GM19099 (cell line): ENCODE data around the gene FHOD3.

Experiments
- POLR2A ChIP-seq: IDR thresholded peaks from 3 replicates; pipeline ENCODE4 v1.6.1; 2011; ENCODE audit warnings: low read depth; ENCODE audit not compliant: insufficient read length; ENCODE audit errors: extremely low read depth

FHOD3 gene

GRCh38 chr18:36348331-36348730 lies 50.8 kb downstream of the FHOD3 start:
- TF ChIP-seq POLR2A = no peak

DNA sequence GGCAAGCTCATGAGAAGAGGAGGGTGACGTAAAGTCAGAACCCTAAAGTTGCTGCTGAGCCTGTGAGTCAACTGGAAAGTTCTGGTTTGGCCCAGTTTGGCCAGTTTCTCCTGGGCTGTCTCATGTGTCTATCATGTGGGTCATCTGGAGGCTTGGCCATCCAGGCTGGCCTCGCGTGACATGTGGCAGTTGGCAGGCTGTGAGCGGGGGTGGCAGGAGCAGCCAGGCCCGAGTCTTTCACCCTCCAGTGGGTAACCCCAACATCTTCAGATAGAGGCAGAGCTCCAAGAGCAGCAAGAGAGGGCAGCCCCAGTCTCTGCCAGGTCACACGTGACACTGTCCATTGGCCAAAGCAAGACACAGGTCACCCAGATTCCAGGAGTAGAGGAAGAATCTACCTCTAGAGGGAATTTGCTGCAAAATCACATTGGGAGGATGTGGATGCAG lies 51.5 kb downstream of the FHOD3 start:
- TF ChIP-seq POLR2A = no peak

DNA sequence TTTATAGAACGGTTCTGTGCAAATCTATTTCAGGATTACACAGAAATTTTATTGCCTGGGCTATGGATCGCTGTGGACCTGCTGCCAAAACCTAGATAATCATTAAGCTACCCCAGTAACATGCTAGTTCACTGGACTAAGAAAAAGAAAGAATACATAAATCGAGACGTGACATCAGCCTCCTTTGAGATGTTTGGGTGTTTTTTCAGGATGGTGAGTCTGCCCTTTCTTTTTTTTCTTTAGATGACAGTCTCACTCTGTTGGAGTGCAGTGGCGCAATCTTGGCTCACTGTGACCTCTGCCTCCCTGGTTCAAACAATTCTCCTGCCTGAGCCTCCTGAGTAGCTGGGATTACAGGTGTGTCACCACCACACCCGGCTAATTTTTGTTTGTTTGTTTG lies 52.0 kb downstream of the FHOD3 start:
- no peak for TF ChIP-seq POLR2A

DNA sequence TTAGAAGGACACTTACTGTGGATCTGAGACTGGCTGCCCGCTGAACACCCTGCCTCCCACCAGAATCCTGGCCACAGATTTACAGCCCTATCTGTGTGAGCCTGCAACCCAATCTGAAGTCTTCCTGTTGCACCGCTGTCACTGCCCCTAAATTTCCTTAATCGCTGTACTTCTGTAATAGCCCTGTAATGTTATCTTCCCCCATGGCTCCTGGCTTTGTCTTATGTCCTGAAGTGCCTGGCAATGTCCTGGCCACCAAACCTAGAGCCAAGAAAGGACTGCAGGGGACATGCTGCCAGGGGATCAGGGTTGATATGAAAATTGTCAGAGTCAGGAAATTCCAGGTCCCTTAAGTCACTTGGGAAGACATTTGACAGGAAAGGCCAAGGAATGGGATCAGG lies 52.7 kb downstream of the FHOD3 start:
- TF ChIP-seq POLR2A = no peak

GRCh38 chr18:36350839-36351469 lies 53.4 kb downstream of the FHOD3 start:
- no peak for TF ChIP-seq POLR2A

- no peak for TF ChIP-seq POLR2A
Observed at GRCh38 chr18:36352384-36352783, 54.9 kb downstream of the FHOD3 start.

- no peak for TF ChIP-seq POLR2A
Observed at GRCh38 chr18:36354989-36355388, 57.5 kb downstream of the FHOD3 start.

GRCh38 chr18:36355511-36355910 lies 58.0 kb downstream of the FHOD3 start:
- no peak for TF ChIP-seq POLR2A

GRCh38 chr18:36358141-36358540 lies 60.6 kb downstream of the FHOD3 start:
- TF ChIP-seq POLR2A = no peak

DNA sequence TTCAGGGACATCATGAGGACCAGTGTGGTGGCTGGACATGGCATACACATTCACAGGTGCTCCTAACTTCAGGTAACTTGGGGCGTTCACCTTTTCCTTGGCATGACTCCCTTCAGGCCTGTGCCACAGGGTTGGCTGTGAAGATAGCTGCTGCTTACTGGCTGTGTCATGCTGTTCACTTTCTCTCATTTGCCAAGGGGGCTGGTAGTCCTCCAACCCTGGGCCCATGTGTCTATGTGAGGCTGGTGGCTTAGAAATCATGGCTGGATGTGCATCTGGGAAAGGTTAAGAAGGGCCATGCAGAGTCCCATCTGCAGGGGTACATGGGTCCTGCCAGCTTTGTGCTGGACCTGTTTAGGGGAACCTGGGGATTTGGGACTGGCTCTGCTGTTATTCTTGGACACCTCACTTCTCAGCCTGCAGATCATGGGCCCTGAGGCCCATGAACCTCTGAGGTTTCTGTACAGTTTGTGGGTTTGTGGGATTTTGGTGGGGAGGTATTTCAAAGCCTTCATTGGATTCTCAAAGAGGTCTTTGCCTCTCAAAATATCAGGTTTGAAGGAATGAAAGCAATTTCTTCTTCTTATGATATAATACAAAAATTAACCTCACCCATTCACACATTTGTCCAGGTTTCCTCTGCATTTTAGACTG lies 62.9 kb downstream of the FHOD3 start:
- TF ChIP-seq POLR2A = no peak

GRCh38 chr18:36364911-36365624 lies 67.6 kb downstream of the FHOD3 start:
- TF ChIP-seq POLR2A = no peak

- TF ChIP-seq POLR2A = no peak
Observed at GRCh38 chr18:36365836-36366775, 68.6 kb downstream of the FHOD3 start.

DNA sequence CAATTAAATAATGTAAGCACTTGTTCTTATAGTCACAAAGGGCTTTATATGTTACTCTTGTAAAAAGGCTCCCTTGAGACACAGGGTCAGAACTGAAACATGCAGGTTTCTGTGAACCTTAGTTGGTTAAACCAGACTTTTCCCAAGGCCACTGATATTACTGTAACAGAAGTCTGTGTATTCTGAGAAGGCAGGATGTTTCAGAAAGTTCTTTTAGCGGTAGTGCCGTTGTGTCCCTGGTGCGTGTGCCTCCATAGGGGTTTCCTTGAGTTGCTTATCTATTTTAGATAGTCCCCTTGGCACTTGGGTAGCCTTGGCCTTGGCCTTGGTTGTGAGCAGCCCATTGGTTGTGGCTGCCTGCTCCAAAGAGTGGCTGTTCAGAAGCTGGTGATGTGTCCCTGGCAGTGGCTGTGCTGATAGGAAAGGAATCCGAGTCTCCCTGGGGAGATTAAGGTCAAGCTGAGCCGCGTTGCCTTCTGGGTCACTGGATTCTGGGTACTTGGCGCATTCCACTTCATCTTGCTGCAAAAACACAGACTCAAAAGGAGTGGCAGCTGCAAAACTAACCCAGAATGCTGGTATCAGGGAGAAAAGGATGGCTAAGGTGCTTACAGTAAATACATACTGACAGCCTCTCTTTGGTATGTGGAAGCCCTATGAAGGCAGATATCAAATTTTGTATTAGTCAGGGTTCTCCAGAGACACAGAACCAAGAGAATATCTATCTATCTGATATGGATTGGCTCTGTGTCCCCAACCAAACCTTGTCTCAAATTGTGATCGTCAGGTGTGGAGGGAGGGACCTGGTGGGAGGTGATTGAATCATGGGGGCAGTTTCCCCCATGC lies 69.7 kb downstream of the FHOD3 start:
- no peak for TF ChIP-seq POLR2A

DNA sequence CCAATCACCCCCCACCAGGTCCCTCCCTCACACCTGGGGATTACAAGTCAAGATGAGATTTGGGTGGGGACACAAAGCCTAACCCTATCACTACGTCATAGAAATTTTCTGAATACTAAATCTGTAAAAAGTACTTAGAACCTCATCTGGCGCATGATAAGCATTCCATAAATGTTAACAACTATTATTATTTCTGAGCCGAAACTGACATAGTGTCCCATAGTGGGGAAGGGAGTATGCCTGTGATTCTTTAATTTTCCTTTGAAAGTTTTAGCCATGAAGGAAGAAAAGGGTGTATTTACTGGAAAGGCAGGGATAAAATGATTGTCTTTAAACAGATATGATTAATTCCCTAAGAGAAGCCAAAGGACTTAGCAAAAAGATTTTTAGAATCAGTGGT lies 71.4 kb downstream of the FHOD3 start:
- TF ChIP-seq POLR2A = no peak
